Transverse colon (tissue), 4 donors: ENCODE results near the gene ELAVL2. TPM values are rescaled to one million over a fixed set of nuclear protein-coding genes. Genes with fewer than 3 reads are reported as not detected.

Experiments used
- DNase-seq: peaks from one replicate; pipeline ENCODE4 v3.0.0-alpha.2; 2019
- H3K27ac ChIP-seq, 4 donors: fragments of 200-600 bp; sonication (generic); 2 replicates each; pipeline ENCODE4 v1.5.1; 2016 to 2018; ENCODE audit warnings: inconsistent platforms in 4 of 4
- H3K27me3 ChIP-seq: fragments of 200-600 bp; sonication (generic); 2 replicates; pipeline ENCODE4 v1.5.1; 2017; ENCODE audit warnings: inconsistent platforms
- H3K36me3 ChIP-seq, 4 donors: fragments of 200-600 bp; sonication (generic); 2 replicates each; pipeline ENCODE4 v1.5.1; 2017 to 2019; ENCODE audit warnings: inconsistent platforms in 4 of 4
- H3K4me1 ChIP-seq, 4 donors: fragments of 200-600 bp; sonication (generic); 2 replicates each; pipeline ENCODE4 v1.5.1; 2017 to 2020; ENCODE audit warnings: inconsistent platforms in 4 of 4
- H3K4me3 ChIP-seq, 4 donors: fragments of 200-600 bp; sonication (generic); 1 replicate in 1 of 4; 2 replicates in 3 of 4; pipeline versions ENCODE4 v1.5.1 to v1.6.1; 2017 to 2019; ENCODE audit warnings: inconsistent platforms in 4 of 4
- H3K9me3 ChIP-seq, 2 donors: fragments of 200-600 bp; sonication (generic); 2 replicates each; pipeline ENCODE4 v1.5.1; 2017 to 2019; ENCODE audit warnings: inconsistent platforms in 2 of 2
- EP300 ChIP-seq: sonication (generic); formaldehyde crosslinking; IDR thresholded peaks from one replicate; pipeline ENCODE4 v1.6.1; 2017; ENCODE audit warnings: antibody characterized with exemption, low read depth
- POLR2A ChIP-seq: fragments of 450-650 bp; IDR thresholded peaks from one replicate; pipeline ENCODE4 v1.6.1; 2016; ENCODE audit warnings: antibody characterized with exemption, mild to moderate bottlenecking, moderate library complexity
- POLR2AphosphoS5 ChIP-seq, 3 donors: sonication (generic); formaldehyde crosslinking; IDR thresholded peaks; one replicate each; pipeline ENCODE4 v1.6.1; 2016; ENCODE audit warnings: antibody characterized with exemption in 3 of 3
- WGBS, 2 donors: methylation state at CpG; one replicate each; pipeline ENCODE4 v1.1.5; 2018; ENCODE audit warnings: low coverage in 1 of 2; 5-methylcytosine and 5-hydroxymethylcytosine counted together
- in situ Hi-C, 4 donors: fragments of 200-750 bp; cut with MboI; loops; one replicate each; pipeline versions ENCODE4 v1.15.0 to v1.15.1; 2017; ENCODE audit warnings: low sequenced_read_pairs in 3 of 4, low pct_ligation_motif_present in 1 of 4, low pct_unique_long_range_greater_than_20kb in 1 of 4
- intact Hi-C: fragments of 100-400 bp; cut with DNase I; formaldehyde crosslinking; loops from one replicate; pipeline ENCODE4 v1.15.1; 2023; ENCODE audit warnings: low total_unique reads
- total RNA-seq, 4 donors: library from RNA; depleted of rRNA; stranded (reverse); fragments of >200 nt; gene quantifications; one replicate each; pipeline ENCODE4 v1.1.0, GENCODE V29; 2016
- TF ChIP-seq, protein P1 (sequence below), 5 experiments: fragments of 200-600 bp in 3 of 5; fragments of 450-650 bp in 2 of 5; sonication (generic) in 3 of 5; IDR thresholded peaks; 1 replicate in 2 of 5; 2 replicates in 3 of 5; pipeline ENCODE4 v1.5.1; 2016 to 2017; ENCODE audit warnings: antibody characterized with exemption in 5 of 5, inconsistent platforms in 3 of 5, mild to moderate bottlenecking in 2 of 5, moderate library complexity in 1 of 5

The ELAVL2 gene
- total RNA-seq, 4 donors from 2014 or later = 0.41 to 2.2 (median 0.60) TPM; not detected in 1

DNA sequence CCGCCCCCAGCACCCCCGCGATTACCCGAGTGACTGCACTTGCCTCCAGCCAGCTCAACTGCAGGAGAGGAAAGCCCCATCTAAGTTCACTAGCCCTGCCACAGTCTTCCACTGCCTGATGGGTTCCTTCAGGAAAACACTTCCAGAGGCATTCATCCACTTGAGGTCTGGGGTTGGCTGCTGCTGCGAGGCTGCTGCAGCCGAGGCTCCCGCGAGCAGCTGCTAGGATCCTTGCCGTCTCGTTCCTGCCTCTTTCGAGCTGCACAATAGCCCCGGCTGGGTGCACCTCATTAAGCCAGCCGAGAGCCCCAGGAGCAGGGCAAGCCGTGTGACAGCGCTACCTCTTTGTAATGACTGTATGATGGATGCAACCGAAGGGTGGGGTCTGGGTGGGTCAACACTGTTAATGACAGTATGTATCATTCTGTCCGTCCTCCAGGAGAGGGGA, 24.2 kb upstream of the ELAVL2 start:
- no peaks in the 10 kb centered on the region for H3K36me3 ChIP-seq
- TF ChIP-seq EP300 = no peak
- no peak for TF ChIP-seq POLR2A
- TF ChIP-seq POLR2AphosphoS5 (IDR thresholded peaks at IDR 0.05) = no peak
- TF ChIP-seq, protein P1, sequence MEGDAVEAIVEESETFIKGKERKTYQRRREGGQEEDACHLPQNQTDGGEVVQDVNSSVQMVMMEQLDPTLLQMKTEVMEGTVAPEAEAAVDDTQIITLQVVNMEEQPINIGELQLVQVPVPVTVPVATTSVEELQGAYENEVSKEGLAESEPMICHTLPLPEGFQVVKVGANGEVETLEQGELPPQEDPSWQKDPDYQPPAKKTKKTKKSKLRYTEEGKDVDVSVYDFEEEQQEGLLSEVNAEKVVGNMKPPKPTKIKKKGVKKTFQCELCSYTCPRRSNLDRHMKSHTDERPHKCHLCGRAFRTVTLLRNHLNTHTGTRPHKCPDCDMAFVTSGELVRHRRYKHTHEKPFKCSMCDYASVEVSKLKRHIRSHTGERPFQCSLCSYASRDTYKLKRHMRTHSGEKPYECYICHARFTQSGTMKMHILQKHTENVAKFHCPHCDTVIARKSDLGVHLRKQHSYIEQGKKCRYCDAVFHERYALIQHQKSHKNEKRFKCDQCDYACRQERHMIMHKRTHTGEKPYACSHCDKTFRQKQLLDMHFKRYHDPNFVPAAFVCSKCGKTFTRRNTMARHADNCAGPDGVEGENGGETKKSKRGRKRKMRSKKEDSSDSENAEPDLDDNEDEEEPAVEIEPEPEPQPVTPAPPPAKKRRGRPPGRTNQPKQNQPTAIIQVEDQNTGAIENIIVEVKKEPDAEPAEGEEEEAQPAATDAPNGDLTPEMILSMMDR (IDR thresholded peaks at IDR 0.05) = no peak
- 7% methylated on average over 17 of the region's 17 CpGs; no CpG with 5 or more reads in 1 of the 2 donors for WGBS, 2 donors
- peak overlapping the region in 3 of 4 donors; percentile 12 to 54 (median 30) for H3K4me3 ChIP-seq
- in situ Hi-C loops = no loop called here
- no peak overlapping the region for H3K27ac ChIP-seq
- DNase-seq = no peak
- peaks cover 58% of the 10 kb centered on the region for H3K27me3 ChIP-seq
- peaks cover 0 to 17% (median 8%) of the 10 kb centered on the region in 4 donors for H3K4me1 ChIP-seq
- intact Hi-C loops = no loop called here
- no peaks in the 10 kb centered on the region for H3K9me3 ChIP-seq

DNA sequence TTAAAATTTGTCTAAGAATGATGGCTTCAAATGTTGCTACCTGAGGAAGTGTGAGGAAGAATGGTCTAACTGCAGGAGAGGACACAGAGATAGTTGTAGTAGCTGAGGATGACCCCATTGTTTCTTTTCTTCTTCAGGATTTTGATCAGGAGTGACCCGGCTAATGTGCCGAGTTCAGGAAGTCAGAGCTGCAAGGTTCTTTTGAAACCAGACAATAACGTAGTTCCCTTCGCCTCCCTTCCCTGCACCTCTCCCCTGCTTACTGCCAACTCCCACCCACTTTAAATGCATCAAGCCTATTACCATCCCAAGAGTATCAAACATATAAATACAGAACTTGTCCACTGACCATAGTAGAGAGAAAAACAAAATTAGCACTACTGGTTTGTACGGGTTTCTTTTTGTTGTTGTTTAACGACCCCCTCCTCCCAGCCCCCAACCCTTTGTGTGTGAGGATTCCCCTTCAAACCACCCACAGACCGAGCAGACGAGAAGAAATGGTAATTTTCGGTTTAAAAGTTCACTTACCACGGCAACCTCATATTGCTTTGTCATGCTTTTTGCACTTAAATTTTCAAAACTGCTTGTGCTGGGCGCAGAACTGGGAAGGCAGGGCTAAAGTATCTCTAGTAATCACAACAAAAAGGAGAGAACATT, 23.5 kb upstream of the ELAVL2 start:
- WGBS, 2 donors = 13 to 14% methylated on average over 8 to 11 of the region's 11 CpGs
- TF ChIP-seq POLR2AphosphoS5 (IDR thresholded peaks at IDR 0.05) = no peak
- no peak for TF ChIP-seq EP300
- TF ChIP-seq POLR2A = no peak
- TF ChIP-seq, protein P1 (IDR thresholded peaks at IDR 0.05) = no peak
- Histone ChIP-seq H3K9me3 (no peaks in the 10 kb centered on the region), H3K36me3 (no peaks in the 10 kb centered on the region), H3K4me3 (no peak overlapping the region), H3K4me1 (peaks cover 0 to 17% (median 8%) of the 10 kb centered on the region in 4 donors), H3K27me3 (peaks cover 60% of the 10 kb centered on the region), H3K27ac (no peak overlapping the region)
- intact Hi-C loops (no loop called here), in situ Hi-C loops (no loop called here)
- no peak for DNase-seq

DNA sequence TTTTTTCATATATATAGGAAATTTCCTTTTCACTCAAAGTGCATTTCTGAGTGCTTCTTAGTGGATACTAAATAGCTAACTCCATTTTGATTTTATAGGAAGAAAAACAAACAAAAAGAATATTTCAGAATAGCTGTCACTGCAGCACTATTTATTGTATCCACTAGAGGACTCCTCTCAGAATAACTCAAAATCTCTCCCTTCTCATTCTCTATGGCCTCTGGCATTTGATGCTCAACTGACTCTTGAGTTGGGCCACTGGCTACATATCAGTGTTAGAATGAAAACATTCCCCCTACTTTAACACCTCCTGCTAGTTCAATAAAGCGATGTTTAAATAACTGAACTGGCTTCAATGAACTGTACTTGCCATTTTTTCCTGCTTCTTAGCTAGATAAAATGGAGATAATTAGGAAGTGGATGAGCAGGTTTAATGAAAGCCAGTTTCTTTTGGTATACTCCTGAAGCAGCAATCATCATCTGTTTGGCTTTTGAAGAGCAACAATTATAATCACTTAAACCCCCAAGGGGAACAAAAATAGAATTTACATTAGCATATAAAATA, 16.6 kb upstream of the ELAVL2 start:
- H3K27ac ChIP-seq = no peak overlapping the region
- no peak for DNase-seq
- H3K4me3 ChIP-seq = no peak overlapping the region
- in situ Hi-C loops = no loop called here
- no peaks in the 10 kb centered on the region for H3K4me1 ChIP-seq
- intact Hi-C loops = no loop called here
- 88 to 90% methylated on average over 1 of the region's 1 CpG for WGBS, 2 donors
- peaks cover 11% of the 10 kb centered on the region for H3K27me3 ChIP-seq
- TF ChIP-seq POLR2AphosphoS5 (IDR thresholded peaks at IDR 0.05) = no peak
- TF ChIP-seq, protein P1 (IDR thresholded peaks at IDR 0.05) = no peak
- TF ChIP-seq POLR2A = no peak
- H3K9me3 ChIP-seq = no peaks in the 10 kb centered on the region
- H3K36me3 ChIP-seq = no peaks in the 10 kb centered on the region

DNA sequence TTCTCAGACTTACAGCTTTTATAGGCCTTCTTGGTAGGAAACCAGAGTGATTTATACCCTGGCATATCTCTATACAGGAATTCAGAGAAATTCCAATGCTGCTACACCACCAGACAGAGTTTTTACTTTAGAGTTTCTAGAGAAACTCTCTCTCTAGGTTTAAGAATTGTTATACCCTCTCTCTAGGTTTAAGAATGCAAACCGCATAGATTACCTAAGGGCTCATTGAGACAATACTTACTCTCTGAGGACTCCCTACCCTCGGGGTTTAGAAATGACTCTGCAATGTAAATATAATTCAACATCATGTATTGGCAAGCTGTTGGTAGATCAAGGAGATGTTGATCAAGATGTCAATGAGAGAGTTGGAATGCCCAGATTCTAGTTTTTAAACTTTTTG, 15.3 kb upstream of the ELAVL2 start:
- WGBS, 2 donors = 64% methylated on average over 2 of the region's 2 CpGs
- DNase-seq = no peak
- Histone ChIP-seq H3K9me3 (no peaks in the 10 kb centered on the region), H3K36me3 (no peaks in the 10 kb centered on the region), H3K27me3 (peaks cover 3% of the 10 kb centered on the region), H3K27ac (no peak overlapping the region), H3K4me3 (no peak overlapping the region), H3K4me1 (no peaks in the 10 kb centered on the region)
- no peak for TF ChIP-seq EP300
- in situ Hi-C loops (no loop called here), intact Hi-C loops (no loop called here)
